ENCODE data around the gene C12orf42.
"Not testable (repeated sequence)": the region's sequence is repeated elsewhere in the genome, so short reads cannot be mapped to it uniquely, and the experiment has no call there.

Gene C12orf42

GRCh38 chr12:103494734-103495468 is 867 bp downstream of the C12orf42 start:
- no peak for DNase-seq

GRCh38 chr12:103494051-103494733 is 1.6 kb downstream of the C12orf42 start:
- no peak for DNase-seq

GRCh38 chr12:103493199-103493598 is 2.6 kb downstream of the C12orf42 start:
- DNase-seq, result no peak

GRCh38 chr12:103482365-103482764 is 13.4 kb downstream of the C12orf42 start:
- no peak for DNase-seq

- no peak for DNase-seq
Observed at GRCh38 chr12:103475073-103475472, 20.7 kb downstream of the C12orf42 start.

GRCh38 chr12:103470664-103471063 is 25.1 kb downstream of the C12orf42 start:
- DNase-seq, result no peak

GRCh38 chr12:103469719-103470118 is 26.0 kb downstream of the C12orf42 start:
- no peak for DNase-seq

GRCh38 chr12:103468837-103469236 is 26.9 kb downstream of the C12orf42 start:
- DNase-seq, result no peak

GRCh38 chr12:103462675-103463074 is 33.1 kb downstream of the C12orf42 start:
- DNase-seq, result no peak

- DNase-seq, result no peak
Observed at GRCh38 chr12:103457471-103457870, 38.3 kb downstream of the C12orf42 start.

GRCh38 chr12:103456006-103456405 is 39.8 kb downstream of the C12orf42 start:
- DNase-seq, result no peak

GRCh38 chr12:103455020-103455763 is 40.6 kb downstream of the C12orf42 start:
- DNase-seq, result no peak

GRCh38 chr12:103444983-103445382 is 50.8 kb downstream of the C12orf42 start:
- DNase-seq, result no peak

GRCh38 chr12:103442822-103443221 is 52.9 kb downstream of the C12orf42 start:
- no peak for DNase-seq

- DNase-seq, result no peak
Observed at GRCh38 chr12:103442182-103442555, 53.6 kb downstream of the C12orf42 start.

- DNase-seq, result no peak
Observed at GRCh38 chr12:103441437-103442181, 54.2 kb downstream of the C12orf42 start.

GRCh38 chr12:103434165-103435105 is 61.3 kb downstream of the C12orf42 start:
- DNase-seq, result not testable (repeated sequence)

- no peak for DNase-seq
Observed at GRCh38 chr12:103431950-103432349, 63.8 kb downstream of the C12orf42 start.

- DNase-seq, result no peak
Observed at GRCh38 chr12:103431387-103431786, 64.4 kb downstream of the C12orf42 start.

- DNase-seq, result not testable (repeated sequence)
Observed at GRCh38 chr12:103425674-103426073, 70.1 kb downstream of the C12orf42 start.

- not testable (repeated sequence) for DNase-seq
Observed at GRCh38 chr12:103424849-103425586, 70.8 kb downstream of the C12orf42 start.
